ENCODE measurements around the gene VPS36. TPM values are rescaled to one million over a fixed set of nuclear protein-coding genes. Genes with fewer than 3 reads are reported as not detected.

Gene VPS36
- total and polyA plus RNA-seq, 9 of the 15 experiments (the other 6 are each of a cell fraction or from before 2014, with no cell fraction given): 8.4 to 30.6 (median 23.7) TPM

DNA sequence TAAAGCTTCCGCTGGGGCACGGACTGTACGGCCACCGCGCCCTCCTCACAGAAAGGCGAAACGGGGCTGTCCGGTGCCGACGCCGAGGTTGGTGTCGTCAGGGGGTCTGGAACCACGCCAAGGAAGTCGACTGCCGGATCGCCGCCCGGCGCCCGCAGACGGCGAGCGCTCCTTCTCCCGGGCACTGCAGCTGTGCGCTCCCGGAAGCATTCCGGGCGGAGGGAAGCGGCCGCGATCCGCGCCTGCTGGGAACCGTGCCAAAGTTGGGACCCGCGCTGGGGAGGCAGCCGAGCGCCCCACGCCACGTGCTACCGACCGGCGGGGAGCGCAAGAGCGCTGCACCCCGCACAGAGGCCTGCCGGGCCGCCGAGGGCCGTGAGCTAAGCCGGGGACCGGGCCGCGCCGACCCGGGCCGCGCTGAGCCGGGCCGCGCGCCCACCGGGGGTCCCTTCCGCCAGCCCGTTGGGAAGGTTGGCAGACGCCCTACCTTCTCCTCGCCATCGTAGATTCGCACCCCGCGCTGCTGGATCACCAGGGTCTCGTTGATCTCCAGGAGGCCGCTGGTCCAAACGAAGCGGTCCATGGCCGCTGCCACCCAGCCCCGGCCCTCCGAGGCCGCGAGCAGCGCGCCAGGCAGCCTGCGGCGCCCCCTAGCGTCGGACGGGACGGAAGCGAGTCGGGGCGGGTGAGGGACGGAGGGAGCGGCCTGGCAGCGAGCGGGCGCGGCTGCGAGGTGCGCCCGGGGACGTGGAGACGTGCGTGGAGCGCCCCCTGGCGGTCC lies at the start of gene VPS36 (continued):
- TF ChIP-seq, protein P1, sequence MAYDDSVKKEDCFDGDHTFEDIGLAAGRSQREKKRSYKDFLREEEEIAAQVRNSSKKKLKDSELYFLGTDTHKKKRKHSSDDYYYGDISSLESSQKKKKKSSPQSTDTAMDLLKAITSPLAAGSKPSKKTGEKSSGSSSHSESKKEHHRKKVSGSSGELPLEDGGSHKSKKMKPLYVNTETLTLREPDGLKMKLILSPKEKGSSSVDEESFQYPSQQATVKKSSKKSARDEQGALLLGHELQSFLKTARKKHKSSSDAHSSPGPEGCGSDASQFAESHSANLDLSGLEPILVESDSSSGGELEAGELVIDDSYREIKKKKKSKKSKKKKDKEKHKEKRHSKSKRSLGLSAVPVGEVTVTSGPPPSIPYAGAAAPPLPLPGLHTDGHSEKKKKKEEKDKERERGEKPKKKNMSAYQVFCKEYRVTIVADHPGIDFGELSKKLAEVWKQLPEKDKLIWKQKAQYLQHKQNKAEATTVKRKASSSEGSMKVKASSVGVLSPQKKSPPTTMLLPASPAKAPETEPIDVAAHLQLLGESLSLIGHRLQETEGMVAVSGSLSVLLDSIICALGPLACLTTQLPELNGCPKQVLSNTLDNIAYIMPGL (CRISPR knock-in tag; IDR thresholded peaks at IDR 0.05): peak; percentile 97
- no peak for TF ChIP-seq ELF2 (CRISPR knock-in tag; IDR thresholded peaks at IDR 0.05)
- TF ChIP-seq FOXM1 (IDR thresholded peaks at IDR 0.05; ENCODE audit: low read depth): no peak
- TF ChIP-seq FOXM1 (CRISPR knock-in tag; IDR thresholded peaks at IDR 0.05; ENCODE audit: low read depth): peak; percentile 66
- TF ChIP-seq, protein P2, sequence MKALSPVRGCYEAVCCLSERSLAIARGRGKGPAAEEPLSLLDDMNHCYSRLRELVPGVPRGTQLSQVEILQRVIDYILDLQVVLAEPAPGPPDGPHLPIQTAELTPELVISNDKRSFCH (CRISPR knock-in tag; IDR thresholded peaks at IDR 0.05): no peak
- TF ChIP-seq, protein P2 (tag; IDR thresholded peaks at IDR 0.05): peak; percentile 72; the same call in 1 of the 2 replicates
- TF ChIP-seq MTA1 (IDR thresholded peaks at IDR 0.05; ENCODE audit: borderline replicate concordance): no peak
- peak; percentile 79 for TF ChIP-seq TAF1 (IDR thresholded peaks at IDR 0.05; ENCODE audit: control insufficient read depth, extremely low read depth, insufficient read depth, low read length, severe bottlenecking)
- peak; percentile 49 for TF ChIP-seq ATF7 (IDR thresholded peaks at IDR 0.05)
- TF ChIP-seq OTX1 (CRISPR knock-in tag; IDR thresholded peaks at IDR 0.05): no peak
- TF ChIP-seq, protein P3, sequence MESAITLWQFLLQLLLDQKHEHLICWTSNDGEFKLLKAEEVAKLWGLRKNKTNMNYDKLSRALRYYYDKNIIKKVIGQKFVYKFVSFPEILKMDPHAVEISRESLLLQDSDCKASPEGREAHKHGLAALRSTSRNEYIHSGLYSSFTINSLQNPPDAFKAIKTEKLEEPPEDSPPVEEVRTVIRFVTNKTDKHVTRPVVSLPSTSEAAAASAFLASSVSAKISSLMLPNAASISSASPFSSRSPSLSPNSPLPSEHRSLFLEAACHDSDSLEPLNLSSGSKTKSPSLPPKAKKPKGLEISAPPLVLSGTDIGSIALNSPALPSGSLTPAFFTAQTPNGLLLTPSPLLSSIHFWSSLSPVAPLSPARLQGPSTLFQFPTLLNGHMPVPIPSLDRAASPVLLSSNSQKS (CRISPR knock-in tag; IDR thresholded peaks at IDR 0.05): no peak
- TF ChIP-seq, protein P4, sequence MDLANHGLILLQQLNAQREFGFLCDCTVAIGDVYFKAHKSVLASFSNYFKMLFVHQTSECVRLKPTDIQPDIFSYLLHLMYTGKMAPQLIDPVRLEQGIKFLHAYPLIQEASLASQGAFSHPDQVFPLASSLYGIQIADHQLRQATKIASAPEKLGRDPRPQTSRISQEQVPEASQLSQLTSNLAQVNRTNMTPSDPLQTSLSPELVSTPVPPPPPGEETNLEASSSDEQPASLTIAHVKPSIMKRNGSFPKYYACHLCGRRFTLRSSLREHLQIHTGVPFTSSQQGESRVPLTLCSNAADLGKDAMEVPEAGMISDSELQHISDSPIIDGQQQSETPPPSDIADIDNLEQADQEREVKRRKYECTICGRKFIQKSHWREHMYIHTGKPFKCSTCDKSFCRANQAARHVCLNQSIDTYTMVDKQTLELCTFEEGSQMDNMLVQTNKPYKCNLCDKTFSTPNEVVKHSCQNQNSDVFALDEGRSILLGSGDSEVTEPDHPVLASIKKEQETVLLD (IDR thresholded peaks at IDR 0.05): no peak
- TF ChIP-seq ETV6 (IDR thresholded peaks at IDR 0.05; ENCODE audit: borderline replicate concordance in 1 of 2, low read depth in 2 of 2, low read length in 1 of 2): no peak
- TF ChIP-seq ETV6 (CRISPR knock-in tag; IDR thresholded peaks at IDR 0.05; ENCODE audit: borderline replicate concordance): no peak
- TF ChIP-seq, protein P5, sequence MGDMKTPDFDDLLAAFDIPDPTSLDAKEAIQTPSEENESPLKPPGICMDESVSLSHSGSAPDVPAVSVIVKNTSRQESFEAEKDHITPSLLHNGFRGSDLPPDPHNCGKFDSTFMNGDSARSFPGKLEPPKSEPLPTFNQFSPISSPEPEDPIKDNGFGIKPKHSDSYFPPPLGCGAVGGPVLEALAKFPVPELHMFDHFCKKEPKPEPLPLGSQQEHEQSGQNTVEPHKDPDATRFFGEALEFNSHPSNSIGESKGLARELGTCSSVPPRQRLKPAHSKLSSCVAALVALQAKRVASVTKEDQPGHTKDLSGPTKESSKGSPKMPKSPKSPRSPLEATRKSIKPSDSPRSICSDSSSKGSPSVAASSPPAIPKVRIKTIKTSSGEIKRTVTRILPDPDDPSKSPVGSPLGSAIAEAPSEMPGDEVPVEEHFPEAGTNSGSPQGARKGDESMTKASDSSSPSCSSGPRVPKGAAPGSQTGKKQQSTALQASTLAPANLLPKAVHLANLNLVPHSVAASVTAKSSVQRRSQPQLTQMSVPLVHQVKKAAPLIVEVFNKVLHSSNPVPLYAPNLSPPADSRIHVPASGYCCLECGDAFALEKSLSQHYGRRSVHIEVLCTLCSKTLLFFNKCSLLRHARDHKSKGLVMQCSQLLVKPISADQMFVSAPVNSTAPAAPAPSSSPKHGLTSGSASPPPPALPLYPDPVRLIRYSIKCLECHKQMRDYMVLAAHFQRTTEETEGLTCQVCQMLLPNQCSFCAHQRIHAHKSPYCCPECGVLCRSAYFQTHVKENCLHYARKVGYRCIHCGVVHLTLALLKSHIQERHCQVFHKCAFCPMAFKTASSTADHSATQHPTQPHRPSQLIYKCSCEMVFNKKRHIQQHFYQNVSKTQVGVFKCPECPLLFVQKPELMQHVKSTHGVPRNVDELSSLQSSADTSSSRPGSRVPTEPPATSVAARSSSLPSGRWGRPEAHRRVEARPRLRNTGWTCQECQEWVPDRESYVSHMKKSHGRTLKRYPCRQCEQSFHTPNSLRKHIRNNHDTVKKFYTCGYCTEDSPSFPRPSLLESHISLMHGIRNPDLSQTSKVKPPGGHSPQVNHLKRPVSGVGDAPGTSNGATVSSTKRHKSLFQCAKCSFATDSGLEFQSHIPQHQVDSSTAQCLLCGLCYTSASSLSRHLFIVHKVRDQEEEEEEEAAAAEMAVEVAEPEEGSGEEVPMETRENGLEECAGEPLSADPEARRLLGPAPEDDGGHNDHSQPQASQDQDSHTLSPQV (IDR thresholded peaks at IDR 0.05): 0 out of 2 replicates have a peak, but pooled peaks have one; percentile 30
- TF ChIP-seq SNRNP70 (optimal IDR thresholded peaks at IDR 0.05; ENCODE audit: low read depth, low read length): no peak
- TF ChIP-seq TARDBP (IDR thresholded peaks at IDR 0.05): no peak; the same call in 1 of the 2 replicates
- TF ChIP-seq LARP7 (IDR thresholded peaks at IDR 0.05): no peak
- TF ChIP-seq SNIP1 (IDR thresholded peaks at IDR 0.05; ENCODE audit: low read depth): no peak
- no peak for TF ChIP-seq CBFA2T3 (IDR thresholded peaks at IDR 0.05)
